GM15510 (cell line): ENCODE data around the gene ATP11A.

ENCODE experiments used
- POLR2A ChIP-seq: IDR thresholded peaks from 3 replicates; pipeline ENCODE4 v1.6.1; 2011; ENCODE audit warnings: borderline replicate concordance; ENCODE audit not compliant: insufficient read length; ENCODE audit errors: extremely low read depth

The ATP11A gene

GRCh38 chr13:112720814-112721197 lies 31.0 kb downstream of the ATP11A start:
- no peak for TF ChIP-seq POLR2A

GRCh38 chr13:112721198-112722104 lies 31.6 kb downstream of the ATP11A start:
- no peak for TF ChIP-seq POLR2A

GRCh38 chr13:112722433-112723263 lies 32.8 kb downstream of the ATP11A start:
- no peak for TF ChIP-seq POLR2A

- no peak for TF ChIP-seq POLR2A
Measured at GRCh38 chr13:112723771-112724170, 33.9 kb downstream of the ATP11A start.

- TF ChIP-seq POLR2A, result no peak
Measured at GRCh38 chr13:112724788-112725345, 35.0 kb downstream of the ATP11A start.

GRCh38 chr13:112725346-112726015 lies 35.6 kb downstream of the ATP11A start:
- TF ChIP-seq POLR2A, result no peak

GRCh38 chr13:112726016-112726767 lies 36.4 kb downstream of the ATP11A start:
- no peak for TF ChIP-seq POLR2A

- TF ChIP-seq POLR2A, result no peak
Measured at GRCh38 chr13:112727581-112727980, 37.7 kb downstream of the ATP11A start.

GRCh38 chr13:112728375-112729126 lies 38.7 kb downstream of the ATP11A start:
- TF ChIP-seq POLR2A, result no peak

- no peak for TF ChIP-seq POLR2A
Measured at GRCh38 chr13:112729408-112729807, 39.6 kb downstream of the ATP11A start.

- TF ChIP-seq POLR2A, result no peak
Measured at GRCh38 chr13:112730157-112730671, 40.4 kb downstream of the ATP11A start.

- no peak for TF ChIP-seq POLR2A
Measured at GRCh38 chr13:112731667-112732616, 42.1 kb downstream of the ATP11A start.
